Fibroblast of villous mesenchyme (primary cell): Measurements from ENCODE around the gene BRME1. TPM values are rescaled to one million over a fixed set of nuclear protein-coding genes. Genes with fewer than 3 reads are reported as not detected.

Experiments
- DNase-seq: peaks from one replicate; pipeline ENCODE4 v3.0.0-alpha.2; 2010; ENCODE audit warnings: low read depth
- H3K4me3 ChIP-seq: 2 replicates; pipeline ENCODE4 v1.5.1; 2011; ENCODE audit warnings: low read depth, mild to moderate bottlenecking, low read length
- total RNA-seq: library from RNA; depleted of rRNA; stranded (reverse); fragments of >200 nt; gene quantifications from 2 replicates; pipeline ENCODE4 v1.2.3, GENCODE V29; 2012
- TF ChIP-seq, protein P1 (sequence below): IDR thresholded peaks from 2 replicates; pipeline ENCODE4 v1.5.1; 2012; ENCODE audit warnings: low read depth, mild to moderate bottlenecking, low read length; ENCODE audit not compliant: insufficient read depth

Gene BRME1
- total RNA-seq, 1 donor, result 0.43 TPM

DNA sequence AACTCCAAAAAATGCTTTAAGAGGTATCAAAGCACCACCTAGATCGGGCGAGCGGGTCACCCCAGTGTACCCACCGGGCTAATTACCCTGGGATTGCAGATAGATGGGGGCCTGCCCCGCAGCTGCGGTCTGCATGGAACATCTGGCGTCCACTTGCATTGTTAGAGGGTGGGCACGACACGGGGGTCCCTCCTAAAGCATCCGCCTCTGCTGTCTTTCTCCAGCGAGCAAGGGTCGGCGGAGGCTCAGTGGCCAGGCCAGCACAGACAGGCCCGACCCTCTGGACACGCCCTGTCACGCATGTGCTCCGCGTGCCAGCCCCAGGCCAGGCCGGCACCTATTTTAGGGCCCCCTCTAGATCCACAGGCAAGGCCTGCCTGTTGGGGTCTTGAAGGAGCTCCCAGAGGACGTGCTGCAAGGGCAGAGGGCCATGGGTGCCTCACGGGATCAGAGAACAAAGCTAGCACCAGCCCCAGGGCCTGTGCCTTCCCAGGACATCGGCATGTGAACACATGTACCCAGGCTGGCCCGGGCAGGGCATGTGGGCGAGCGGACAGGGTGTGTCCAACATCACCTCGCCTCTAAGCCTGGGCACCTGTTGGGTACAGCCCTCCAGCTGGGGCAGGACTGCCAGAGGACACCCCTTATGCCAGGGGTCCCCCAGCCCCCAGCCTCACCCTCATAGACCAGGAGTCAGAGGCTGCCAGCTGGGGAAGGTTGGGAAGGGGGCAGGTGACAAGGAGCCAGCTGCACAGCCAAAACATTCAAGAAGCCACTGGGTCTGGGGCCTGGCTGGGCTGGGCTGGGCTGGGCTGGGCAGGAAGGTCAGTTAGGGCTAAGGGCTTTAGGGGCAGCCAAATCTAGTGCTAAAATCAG lies 64.6 kb downstream of the BRME1 start:
- TF ChIP-seq, protein P1, sequence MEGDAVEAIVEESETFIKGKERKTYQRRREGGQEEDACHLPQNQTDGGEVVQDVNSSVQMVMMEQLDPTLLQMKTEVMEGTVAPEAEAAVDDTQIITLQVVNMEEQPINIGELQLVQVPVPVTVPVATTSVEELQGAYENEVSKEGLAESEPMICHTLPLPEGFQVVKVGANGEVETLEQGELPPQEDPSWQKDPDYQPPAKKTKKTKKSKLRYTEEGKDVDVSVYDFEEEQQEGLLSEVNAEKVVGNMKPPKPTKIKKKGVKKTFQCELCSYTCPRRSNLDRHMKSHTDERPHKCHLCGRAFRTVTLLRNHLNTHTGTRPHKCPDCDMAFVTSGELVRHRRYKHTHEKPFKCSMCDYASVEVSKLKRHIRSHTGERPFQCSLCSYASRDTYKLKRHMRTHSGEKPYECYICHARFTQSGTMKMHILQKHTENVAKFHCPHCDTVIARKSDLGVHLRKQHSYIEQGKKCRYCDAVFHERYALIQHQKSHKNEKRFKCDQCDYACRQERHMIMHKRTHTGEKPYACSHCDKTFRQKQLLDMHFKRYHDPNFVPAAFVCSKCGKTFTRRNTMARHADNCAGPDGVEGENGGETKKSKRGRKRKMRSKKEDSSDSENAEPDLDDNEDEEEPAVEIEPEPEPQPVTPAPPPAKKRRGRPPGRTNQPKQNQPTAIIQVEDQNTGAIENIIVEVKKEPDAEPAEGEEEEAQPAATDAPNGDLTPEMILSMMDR, result no peak
- peak overlapping the region; percentile 91 for H3K4me3 ChIP-seq
- no peak for DNase-seq

DNA sequence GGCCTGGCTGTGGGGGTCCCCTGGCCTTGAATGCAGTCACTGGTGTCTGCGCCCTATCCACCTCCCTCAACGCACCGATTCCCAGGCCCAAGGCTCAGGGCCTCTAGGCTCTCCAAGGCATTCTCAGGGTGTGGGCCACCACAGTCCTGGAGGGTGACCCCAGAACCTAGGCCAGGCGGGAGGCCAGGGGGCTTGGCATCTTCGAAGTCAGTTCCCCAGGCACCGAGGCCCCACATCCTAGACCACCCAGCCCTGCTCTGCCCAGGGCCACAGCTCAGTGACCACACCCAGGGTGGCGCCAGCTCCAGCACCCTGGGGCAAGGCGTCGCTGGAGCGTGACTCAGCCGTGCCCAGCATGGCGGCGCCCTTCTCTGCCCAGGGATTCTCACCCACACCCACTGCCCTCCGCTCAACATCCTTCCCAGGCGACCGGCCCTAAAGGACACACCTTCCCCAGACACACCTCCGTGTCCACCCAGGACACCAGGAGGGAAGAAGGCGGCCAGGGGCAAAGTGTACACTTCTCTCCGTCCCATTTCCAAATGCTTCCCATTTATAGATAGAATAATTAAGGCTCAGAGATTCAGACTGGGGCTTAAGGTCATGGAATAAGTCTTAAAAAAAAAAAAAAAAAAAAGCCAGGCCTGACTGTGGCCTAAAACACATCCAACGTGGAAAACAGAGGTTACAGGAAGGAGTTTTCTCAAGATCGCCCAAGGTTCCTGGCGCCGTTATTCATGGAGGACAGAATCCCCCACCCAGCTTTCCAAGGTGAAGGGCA lies 65.4 kb downstream of the BRME1 start:
- TF ChIP-seq, protein P1, result no peak
- DNase-seq, result no peak
- peak overlapping the region; percentile 91 for H3K4me3 ChIP-seq

GRCh38 chr19:13839938-13840304 lies 66.0 kb downstream of the BRME1 start:
- no peak for DNase-seq
- peak overlapping the region; percentile 91 for H3K4me3 ChIP-seq
- TF ChIP-seq, protein P1, result no peak

DNA sequence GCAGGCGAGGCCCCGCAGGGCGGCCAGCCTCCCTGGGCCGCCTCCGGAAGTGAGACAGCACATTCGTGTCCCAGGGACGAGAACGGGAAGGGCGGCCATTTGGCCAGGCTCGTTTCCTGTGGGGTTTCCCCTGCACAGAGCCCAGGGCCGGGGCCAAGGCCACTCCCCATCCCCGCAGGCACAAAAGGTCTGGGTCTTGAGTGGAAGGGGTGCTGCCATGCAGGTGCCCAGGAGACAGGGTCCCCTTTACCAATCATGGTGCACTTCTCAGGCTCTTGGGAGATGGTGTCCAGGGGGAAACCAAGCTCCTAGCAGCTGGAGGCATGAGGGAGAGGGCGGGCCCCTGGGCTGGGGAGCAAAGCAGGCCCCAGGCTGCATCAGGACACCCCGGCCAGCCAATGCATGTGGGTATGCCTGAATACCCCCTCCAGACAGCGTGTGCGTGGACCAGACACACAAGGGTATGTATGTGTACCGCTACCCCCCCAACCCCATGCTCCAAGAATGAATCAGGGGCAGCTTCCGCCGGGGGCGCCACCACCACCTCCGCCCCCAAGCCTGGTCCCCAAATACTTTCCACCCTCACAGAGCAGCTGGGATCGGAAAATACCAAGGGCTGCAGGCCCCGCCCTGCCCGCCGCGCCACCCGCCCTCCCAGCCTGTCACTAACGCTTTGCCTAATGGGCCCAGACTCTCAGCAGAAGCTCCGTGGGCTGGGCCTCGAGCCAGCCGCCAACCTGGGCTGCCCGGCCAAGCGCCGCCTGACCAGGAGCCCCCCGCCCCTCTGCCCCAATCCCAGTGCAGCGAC lies 66.6 kb downstream of the BRME1 start:
- H3K4me3 ChIP-seq, result peak overlapping the region; percentile 91
- peak; percentile 83 for DNase-seq
- TF ChIP-seq, protein P1, result no peak

GRCh38 chr19:13838435-13839129 lies 67.3 kb downstream of the BRME1 start:
- DNase-seq, result no peak
- TF ChIP-seq, protein P1, result no peak
- peak overlapping the region; percentile 91 for H3K4me3 ChIP-seq
